ENCODE results near the gene CWC22.

GRCh38 chr2:179913809-179914208 is 93.3 kb downstream of the CWC22 start:
- no peak for TF ChIP-seq EZH2 (IDR thresholded peaks at IDR 0.05; ENCODE audit: insufficient read depth, poor library complexity, severe bottlenecking)
- TF ChIP-seq EZH2phosphoT487 (IDR thresholded peaks at IDR 0.05; ENCODE audit: insufficient read depth, low read depth), result no peak

All from GM23248 (cell line).